Lower leg skin (tissue), 4 donors: Measurements from ENCODE around the gene CYP8B1. TPM values are rescaled to one million over a fixed set of nuclear protein-coding genes. Genes with fewer than 3 reads are reported as not detected.
A peak's percentile ranks its signal among the peaks of the same experiment; 100 is the strongest.

Experiments
- DNase-seq, 2 donors: peaks; one replicate each; pipeline ENCODE4 v3.0.0-alpha.2; 2019; ENCODE audit warnings: low spot score in 2 of 2
- H3K4me3 ChIP-seq: fragments of 200-600 bp; sonication (generic); 2 replicates; pipeline ENCODE4 v1.5.1; 2017; ENCODE audit warnings: mild to moderate bottlenecking, low read depth; ENCODE audit not compliant: poor library complexity, severe bottlenecking
- POLR2A ChIP-seq, 2 donors: fragments of 450-650 bp; IDR thresholded peaks; one replicate each; pipeline ENCODE4 v1.6.1; 2016 to 2017; ENCODE audit warnings: antibody characterized with exemption in 2 of 2, mild to moderate bottlenecking in 1 of 2, moderate library complexity in 1 of 2
- WGBS, 2 donors: methylation state at CpG; one replicate each; pipeline ENCODE4 v1.1.5; 2018; 5-methylcytosine and 5-hydroxymethylcytosine counted together
- intact Hi-C: fragments of 100-400 bp; cut with DNase I; formaldehyde crosslinking; loops from one replicate; pipeline ENCODE4 v1.15.0; 2023; ENCODE audit warnings: low total_unique reads
- total RNA-seq, 4 donors: library from RNA; depleted of rRNA; stranded (reverse); fragments of >200 nt; gene quantifications; one replicate each; pipeline ENCODE4 v1.1.0, GENCODE V29; 2016
- TF ChIP-seq, protein P1 (sequence below), 3 donors: fragments of 450-650 bp; IDR thresholded peaks; one replicate each; pipeline ENCODE4 v1.5.1; 2016; ENCODE audit warnings: antibody characterized with exemption in 3 of 3, mild to moderate bottlenecking in 3 of 3, moderate library complexity in 2 of 3

Gene CYP8B1
- total RNA-seq, 4 donors from 2014 or later = not detected

DNA sequence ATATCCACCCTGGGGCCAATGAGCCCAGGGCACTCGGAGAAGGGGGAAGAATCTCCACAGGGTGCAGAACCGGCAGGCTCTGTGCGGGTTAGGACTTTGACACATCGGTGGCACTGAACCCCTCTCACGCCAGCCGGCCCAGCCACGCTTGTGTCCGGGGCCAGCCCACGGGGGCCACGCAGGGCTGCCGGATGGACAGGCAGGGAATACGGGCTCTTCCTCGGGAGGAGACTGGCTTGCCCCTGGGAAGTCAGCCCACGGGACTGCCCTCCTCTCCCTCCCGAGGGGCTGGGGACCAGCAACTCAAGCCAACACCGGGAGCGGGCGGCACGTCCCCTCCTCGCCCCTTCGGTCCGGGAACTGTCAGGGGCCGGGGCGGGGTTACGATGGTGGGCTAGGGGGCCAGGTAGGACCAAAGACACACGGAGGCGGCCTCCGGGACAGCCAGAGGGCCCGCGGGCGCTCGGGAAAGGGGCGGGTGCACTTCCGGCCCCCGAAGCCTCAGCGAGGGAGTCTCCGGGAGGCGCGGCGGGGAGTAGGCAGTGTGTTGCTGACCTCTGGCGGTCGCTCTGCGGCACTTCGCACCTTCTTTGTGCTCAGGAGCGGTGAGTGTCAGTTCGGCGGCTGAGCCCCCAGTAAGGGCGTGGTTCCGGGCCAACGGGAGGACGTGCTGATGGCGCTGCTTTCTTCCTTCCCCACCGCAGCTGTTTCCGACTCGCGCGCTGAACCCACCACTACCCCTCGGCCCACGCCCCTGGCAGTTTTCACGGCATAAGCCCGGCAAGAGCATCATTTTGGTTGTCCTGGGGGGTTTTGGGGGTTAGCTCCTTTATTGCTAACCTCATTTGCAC is 5.1 kb upstream of the CYP8B1 start:
- 4 to 6% methylated on average over 30 to 56 of the region's 61 CpGs for WGBS, 2 donors
- intact Hi-C loops = loop anchor here (5.0 kb wide), 2 partner anchors 54 to 99 kb away; no protein-coding TSS in a partner anchor
- peak overlapping the region; percentile 43 for H3K4me3 ChIP-seq
- DNase-seq = peak; percentile 77 to 97
- TF ChIP-seq, protein P1, sequence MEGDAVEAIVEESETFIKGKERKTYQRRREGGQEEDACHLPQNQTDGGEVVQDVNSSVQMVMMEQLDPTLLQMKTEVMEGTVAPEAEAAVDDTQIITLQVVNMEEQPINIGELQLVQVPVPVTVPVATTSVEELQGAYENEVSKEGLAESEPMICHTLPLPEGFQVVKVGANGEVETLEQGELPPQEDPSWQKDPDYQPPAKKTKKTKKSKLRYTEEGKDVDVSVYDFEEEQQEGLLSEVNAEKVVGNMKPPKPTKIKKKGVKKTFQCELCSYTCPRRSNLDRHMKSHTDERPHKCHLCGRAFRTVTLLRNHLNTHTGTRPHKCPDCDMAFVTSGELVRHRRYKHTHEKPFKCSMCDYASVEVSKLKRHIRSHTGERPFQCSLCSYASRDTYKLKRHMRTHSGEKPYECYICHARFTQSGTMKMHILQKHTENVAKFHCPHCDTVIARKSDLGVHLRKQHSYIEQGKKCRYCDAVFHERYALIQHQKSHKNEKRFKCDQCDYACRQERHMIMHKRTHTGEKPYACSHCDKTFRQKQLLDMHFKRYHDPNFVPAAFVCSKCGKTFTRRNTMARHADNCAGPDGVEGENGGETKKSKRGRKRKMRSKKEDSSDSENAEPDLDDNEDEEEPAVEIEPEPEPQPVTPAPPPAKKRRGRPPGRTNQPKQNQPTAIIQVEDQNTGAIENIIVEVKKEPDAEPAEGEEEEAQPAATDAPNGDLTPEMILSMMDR (IDR thresholded peaks at IDR 0.05) = peak in 1 of 3 donors; percentile 14
- no peak for TF ChIP-seq POLR2A (IDR thresholded peaks at IDR 0.05)

DNA sequence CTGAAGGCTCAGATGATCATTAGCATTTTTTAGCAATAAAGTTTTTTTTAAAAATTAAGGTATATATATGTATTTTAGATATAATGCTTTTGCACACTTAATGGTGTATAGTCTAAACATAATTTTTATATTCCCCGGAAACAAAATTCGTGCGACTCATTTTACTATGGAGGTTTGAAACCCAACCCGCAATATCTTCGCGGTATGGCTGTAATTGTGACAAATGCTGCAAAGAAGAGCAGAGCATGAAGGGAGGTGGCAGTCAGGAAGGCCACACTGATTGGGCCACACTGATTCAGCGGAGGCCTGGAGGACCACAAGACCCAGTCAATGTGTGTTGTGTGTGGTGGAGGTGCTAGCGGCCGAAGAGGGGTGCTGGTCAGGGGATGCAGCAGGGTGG is 4.5 kb upstream of the CYP8B1 start:
- no peak overlapping the region for H3K4me3 ChIP-seq
- TF ChIP-seq, protein P1 (IDR thresholded peaks at IDR 0.05) = no peak
- TF ChIP-seq POLR2A (IDR thresholded peaks at IDR 0.05) = no peak
- intact Hi-C loops = loop anchor here (5.0 kb wide), 2 partner anchors 53 to 98 kb away; no protein-coding TSS in a partner anchor
- WGBS, 2 donors = 85 to 88% methylated on average over 9 of the region's 9 CpGs
- DNase-seq = no peak

DNA sequence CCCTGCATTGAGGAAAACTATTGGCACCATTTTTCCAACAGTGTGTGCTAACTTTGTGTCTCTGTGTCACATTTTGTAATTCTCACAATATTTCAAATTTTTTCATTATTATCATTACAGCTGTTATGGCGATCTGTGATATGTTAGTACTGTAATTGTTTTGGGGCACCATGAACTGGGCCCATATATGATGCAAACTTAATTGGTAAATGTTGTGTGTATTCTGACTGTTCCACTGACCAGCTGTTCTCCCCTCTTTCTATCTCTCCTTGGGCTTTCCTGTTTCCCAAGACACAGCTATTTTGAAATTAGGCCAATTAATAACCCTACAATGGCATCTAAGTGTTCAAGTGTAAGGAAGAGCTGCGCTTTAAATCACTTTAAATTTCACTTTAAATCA is 2.2 kb upstream of the CYP8B1 start:
- TF ChIP-seq, protein P1 (IDR thresholded peaks at IDR 0.05) = no peak
- TF ChIP-seq POLR2A (IDR thresholded peaks at IDR 0.05) = no peak
- intact Hi-C loops = no loop called here
- no peak for DNase-seq
- no peak overlapping the region for H3K4me3 ChIP-seq
- WGBS, 2 donors = 92 to 96% methylated on average over 2 of the region's 2 CpGs

DNA sequence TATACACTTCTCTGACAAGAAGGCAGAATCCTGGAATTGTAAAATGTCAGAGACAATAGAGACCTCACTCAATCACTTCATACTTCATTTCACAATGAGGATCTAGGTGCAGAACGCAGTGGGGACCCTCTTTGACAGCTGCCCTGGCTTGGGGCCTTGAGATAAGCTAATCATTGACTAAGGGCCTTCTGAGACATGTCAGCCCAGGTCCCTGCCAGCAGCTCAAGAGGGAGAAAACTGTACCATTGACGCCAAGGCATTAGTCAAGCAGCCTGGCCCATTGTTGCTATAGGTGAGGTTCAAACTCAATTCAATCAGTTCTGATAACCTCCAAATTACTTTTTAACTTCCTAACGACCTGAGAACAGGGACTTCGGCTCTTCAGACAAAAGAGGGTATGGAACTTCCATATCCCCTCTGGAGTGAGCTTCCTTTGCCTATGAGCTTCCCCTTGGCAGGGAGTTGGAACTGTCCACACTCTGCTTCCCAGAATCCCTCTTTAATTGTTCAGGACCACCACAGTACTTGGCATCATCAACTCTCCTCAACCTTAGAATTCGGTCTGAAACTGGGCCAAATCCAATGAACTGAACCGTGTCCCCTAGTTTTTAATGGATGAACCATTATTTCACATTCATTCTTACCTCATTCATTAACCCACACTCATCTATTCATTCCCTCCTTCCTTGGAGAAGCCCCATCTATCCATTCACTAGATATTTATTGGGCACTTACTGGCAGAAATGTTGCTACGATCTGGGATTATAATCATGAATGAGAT is 1.5 kb upstream of the CYP8B1 start:
- 84% methylated on average over 7 of the region's 7 CpGs for WGBS, 2 donors
- TF ChIP-seq, protein P1 (IDR thresholded peaks at IDR 0.05) = no peak
- TF ChIP-seq POLR2A (IDR thresholded peaks at IDR 0.05) = no peak
- peak in 1 of 2 donors; percentile 70 for DNase-seq
- intact Hi-C loops = no loop called here
- no peak overlapping the region for H3K4me3 ChIP-seq

DNA sequence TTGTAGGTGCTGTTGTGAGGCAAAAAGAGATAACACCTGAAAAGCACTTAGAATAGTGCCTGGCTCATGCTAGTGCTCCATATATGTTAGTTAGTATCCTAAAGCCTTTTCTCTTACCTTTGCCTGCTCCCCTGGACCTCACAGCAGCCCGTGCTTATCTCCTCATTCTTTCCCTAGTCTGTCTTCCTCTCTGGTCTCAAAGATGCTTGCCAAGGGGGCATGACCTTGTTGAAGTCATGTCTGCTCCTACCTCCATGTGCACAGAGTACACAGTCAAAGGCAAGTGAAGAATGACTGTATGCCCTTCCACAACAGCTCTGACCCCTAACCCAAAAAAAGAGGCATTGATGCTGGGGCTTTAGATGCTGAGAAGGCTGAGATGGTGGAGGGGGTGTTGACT is 722 bp upstream of the CYP8B1 start:
- intact Hi-C loops = no loop called here
- no peak overlapping the region for H3K4me3 ChIP-seq
- TF ChIP-seq, protein P1 (IDR thresholded peaks at IDR 0.05) = no peak
- TF ChIP-seq POLR2A (IDR thresholded peaks at IDR 0.05) = no peak
- DNase-seq = peak in 1 of 2 donors; percentile 52
- 60 to 70% methylated on average over 1 of the region's 1 CpG for WGBS, 2 donors
